Lung (tissue), 12 donors: ENCODE data around the gene CEP95. TPM values are rescaled to one million over a fixed set of nuclear protein-coding genes. Genes with fewer than 3 reads are reported as not detected.
"Not testable (repeated sequence)": the region's sequence is repeated elsewhere in the genome, so short reads cannot be mapped to it uniquely, and the experiment has no call there.

ENCODE experiments used
- ATAC-seq: fragments of 200-7000 bp; cut with Tn5 transposase; one replicate; pipeline ENCODE4 v1.9.1; 2020; ENCODE audit warnings: moderate number of reproducible peaks; ENCODE audit not compliant: insufficient read depth, low FRiP score
- DNase-seq, 3 donors: peaks; one replicate each; pipeline ENCODE4 v3.0.0-alpha.2; 2013 to 2017
- H3K27ac ChIP-seq, 2 donors: one replicate each; pipeline ENCODE4 v1.5.1; 2013; ENCODE audit warnings: mild to moderate bottlenecking in 2 of 2, moderate library complexity in 2 of 2, control low read depth in 1 of 2, inconsistent platforms in 1 of 2, low read depth in 1 of 2, low read length in 1 of 2
- H3K27me3 ChIP-seq, 3 donors: one replicate each; pipeline ENCODE4 v1.5.1; 2013; ENCODE audit warnings: low read length in 2 of 3; ENCODE audit not compliant: control insufficient read depth in 3 of 3, insufficient read depth in 3 of 3
- H3K36me3 ChIP-seq, 4 donors: one replicate each; pipeline ENCODE4 v1.5.1; 2013; ENCODE audit warnings: low read length in 4 of 4, mild to moderate bottlenecking in 1 of 4, moderate library complexity in 1 of 4; ENCODE audit not compliant: control insufficient read depth in 4 of 4, insufficient read depth in 4 of 4
- H3K4me1 ChIP-seq, 5 donors: one replicate each; pipeline ENCODE4 v1.5.1; 2013; ENCODE audit warnings: low read length in 5 of 5, mild to moderate bottlenecking in 2 of 5, moderate library complexity in 1 of 5; ENCODE audit not compliant: control insufficient read depth in 5 of 5, insufficient read depth in 5 of 5
- H3K4me3 ChIP-seq: one replicate; pipeline ENCODE4 v1.5.1; 2013; ENCODE audit warnings: mild to moderate bottlenecking, control low read depth, moderate library complexity
- H3K9ac ChIP-seq, 2 donors: one replicate each; pipeline ENCODE4 v1.5.1; 2013; ENCODE audit warnings: low read length in 2 of 2, control low read depth in 1 of 2; ENCODE audit not compliant: insufficient read depth in 1 of 2
- H3K9me3 ChIP-seq, 4 donors: one replicate each; pipeline ENCODE4 v1.5.1; 2013; ENCODE audit warnings: low read length in 3 of 4, mild to moderate bottlenecking in 1 of 4, moderate library complexity in 1 of 4; ENCODE audit not compliant: control insufficient read depth in 4 of 4, insufficient read depth in 3 of 4
- CTCF ChIP-seq: IDR thresholded peaks from 2 replicates; pipeline ENCODE4 v1.5.1; 2012; ENCODE audit warnings: mild to moderate bottlenecking; ENCODE audit errors: control extremely low read depth, extremely low read depth
- WGBS, 2 donors: extraction: QIAGEN DNeasy Blood & Tissue Kit; methylation state at CpG; one replicate each; pipeline ENCODE4 v1.1.7; 2013; 5-methylcytosine and 5-hydroxymethylcytosine counted together
- polyA plus RNA-seq, 2 donors: library from polyadenylated mRNA; stranded (reverse); fragments of 200-250 nt; gene quantifications; one replicate each; pipeline ENCODE4 v1.2.1, GENCODE V29; 2013
- total RNA-seq, 2 donors: library from RNA; depleted of rRNA in 1 of 2; stranded (reverse); fragments of >200 nt in 1 of 2; gene quantifications; one replicate each; pipeline ENCODE4 v1.2.1, GENCODE V29; 2014 to 2021
- donor health status: control.
- donor health status: control.
- donor health status: Bipolar disorder and iron deficiency.
- donor health status: healthy.
- donor health status: DM: yes; HTN: yes; CAD: no.

Gene CEP95
- total and polyA plus RNA-seq, 4 donors: 12.8 to 115 (median 32.7) TPM

DNA sequence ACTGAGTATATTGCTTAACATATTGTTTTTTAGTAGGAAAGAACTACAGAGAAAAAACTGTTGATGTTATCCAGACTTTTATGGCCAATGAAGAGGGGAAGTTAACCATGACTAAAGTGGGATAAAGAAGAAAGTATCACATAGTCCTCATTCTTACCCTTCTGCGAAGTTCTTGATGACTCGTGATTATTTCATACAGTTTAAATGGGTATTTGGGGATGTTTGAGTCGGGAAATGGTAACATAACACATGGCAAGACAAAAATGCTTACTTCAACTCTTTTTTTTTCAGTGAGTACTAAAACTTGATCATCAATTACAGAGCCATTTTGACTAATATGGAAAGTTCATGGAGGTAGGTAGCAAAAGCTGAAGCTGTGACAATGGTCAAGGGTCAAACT lies 14.8 kb upstream of the CEP95 start:
- ATAC-seq: no peak
- H3K27ac ChIP-seq: no peak overlapping the region

GRCh38 chr17:64492481-64493109 lies 14.2 kb upstream of the CEP95 start:
- Histone ChIP-seq H3K9me3 (no peaks in the 10 kb centered on the region), H3K4me3 (no peak overlapping the region), H3K27ac (no peak overlapping the region), H3K27me3 (no peaks in the 10 kb centered on the region), H3K4me1 (peaks cover 0 to 16% (median 3%) of the 10 kb centered on the region in 5 donors), H3K36me3 (peaks cover 6 to 27% (median 12%) of the 10 kb centered on the region in 4 donors), H3K9ac (no peak overlapping the region)
- no peak for TF ChIP-seq CTCF
- DNase-seq (no peak), ATAC-seq (no peak)
- WGBS, 2 donors: 73 to 78% methylated on average over 6 of the region's 6 CpGs

More for the DNA sequence above, 14.8 kb upstream of the CEP95 start:
- DNase-seq: no peak
- Histone ChIP-seq H3K36me3 (peaks cover 6 to 26% (median 12%) of the 10 kb centered on the region in 4 donors), H3K9me3 (no peaks in the 10 kb centered on the region), H3K27me3 (no peaks in the 10 kb centered on the region), H3K4me3 (no peak overlapping the region), H3K9ac (no peak overlapping the region), H3K4me1 (peaks cover 0 to 11% (median 3%) of the 10 kb centered on the region in 5 donors)
- no peak for TF ChIP-seq CTCF
- 80 to 88% methylated on average over 3 of the region's 3 CpGs for WGBS, 2 donors

GRCh38 chr17:64494121-64494520 lies 12.7 kb upstream of the CEP95 start:
- ATAC-seq (no peak), DNase-seq (no peak)
- Histone ChIP-seq H3K4me1 (peaks cover 0 to 19% (median 3%) of the 10 kb centered on the region in 5 donors), H3K27ac (no peak overlapping the region), H3K9me3 (no peaks in the 10 kb centered on the region), H3K4me3 (no peak overlapping the region), H3K9ac (no peak overlapping the region), H3K36me3 (peaks cover 7 to 37% (median 13%) of the 10 kb centered on the region in 4 donors), H3K27me3 (no peaks in the 10 kb centered on the region)
- TF ChIP-seq CTCF: no peak
- 92 to 94% methylated on average over 2 of the region's 2 CpGs for WGBS, 2 donors

GRCh38 chr17:64495300-64495699 lies 11.5 kb upstream of the CEP95 start:
- Histone ChIP-seq H3K36me3 (peaks cover 6 to 40% (median 18%) of the 10 kb centered on the region in 4 donors), H3K4me1 (peaks cover 0 to 19% (median 3%) of the 10 kb centered on the region in 5 donors)
- DNase-seq, ATAC-seq, H3K4me3 ChIP-seq, H3K27ac ChIP-seq, H3K27me3 ChIP-seq, H3K9ac ChIP-seq, H3K9me3 ChIP-seq: not testable (repeated sequence)
- WGBS, 2 donors: 85 to 88% methylated on average over 5 of the region's 5 CpGs
